ENCODE data around the gene PROK1.

- TF ChIP-seq CTCF (IDR thresholded peaks at IDR 0.05; ENCODE audit: low read length): no peak
- TF ChIP-seq EZH2 (IDR thresholded peaks at IDR 0.05; ENCODE audit: borderline replicate concordance, low read length): no peak
Observed at GRCh38 chr1:110418729-110419128, 32.2 kb upstream of the PROK1 start.
